Glomerular endothelial cell (primary cell): ENCODE data around the gene DHRS1. TPM values are rescaled to one million over a fixed set of nuclear protein-coding genes. Genes with fewer than 3 reads are reported as not detected.
"Not testable (repeated sequence)": the region's sequence is repeated elsewhere in the genome, so short reads cannot be mapped to it uniquely, and the experiment has no call there.

ENCODE experiments used
- DNase-seq: peaks from one replicate; pipeline ENCODE4 v3.0.0-alpha.2; 2011; ENCODE audit warnings: low read depth, low spot score; ENCODE audit errors: extremely low read depth
- total RNA-seq: library from RNA; depleted of rRNA; stranded (reverse); fragments of >200 nt; gene quantifications from 2 replicates; pipeline ENCODE4 v1.2.3, GENCODE V29; 2015

DHRS1 gene
- total RNA-seq, 1 donor from 2014 or later: 36.1 TPM

DNA sequence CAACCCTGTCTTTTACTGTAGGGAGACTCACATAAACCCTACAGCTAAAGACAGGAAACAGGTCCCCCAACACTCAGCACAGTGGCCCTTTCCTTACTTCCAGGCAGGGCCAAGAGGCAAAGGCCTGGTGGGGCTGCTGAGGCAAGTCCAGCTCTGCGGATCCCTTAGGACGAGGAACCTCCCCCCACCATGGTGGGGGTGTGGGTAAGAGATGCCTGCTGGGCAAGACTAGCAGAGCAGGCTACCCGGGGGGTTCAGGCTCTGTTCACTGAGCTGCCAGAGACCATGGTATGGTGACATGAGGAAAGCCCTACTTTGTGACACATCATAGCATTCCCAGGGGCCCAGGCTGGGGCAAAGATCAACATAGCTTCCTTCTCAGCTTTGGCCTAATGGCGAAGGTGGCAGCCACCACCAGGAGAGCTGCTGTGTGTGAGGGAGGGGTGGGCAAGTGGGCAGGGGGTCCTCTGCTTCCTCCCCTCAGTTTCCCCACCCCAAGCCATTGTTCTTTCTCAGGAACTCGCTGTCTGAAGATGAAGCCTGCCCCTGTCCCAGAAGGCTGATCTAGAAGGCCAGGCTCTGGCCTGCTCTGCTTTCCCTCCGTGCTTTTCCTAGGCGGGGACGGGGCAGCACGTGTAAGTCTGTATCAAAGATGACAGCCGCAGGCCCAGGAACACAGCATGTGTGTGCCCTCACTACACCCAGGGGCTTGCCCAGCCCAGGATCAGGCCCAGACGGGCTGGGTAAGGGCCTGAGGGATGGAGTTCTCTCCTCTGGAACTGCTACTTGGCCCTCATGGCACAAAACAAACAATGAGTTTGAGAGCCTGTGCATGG lies 47.1 kb downstream of the DHRS1 start:
- no peak for DNase-seq

DNA sequence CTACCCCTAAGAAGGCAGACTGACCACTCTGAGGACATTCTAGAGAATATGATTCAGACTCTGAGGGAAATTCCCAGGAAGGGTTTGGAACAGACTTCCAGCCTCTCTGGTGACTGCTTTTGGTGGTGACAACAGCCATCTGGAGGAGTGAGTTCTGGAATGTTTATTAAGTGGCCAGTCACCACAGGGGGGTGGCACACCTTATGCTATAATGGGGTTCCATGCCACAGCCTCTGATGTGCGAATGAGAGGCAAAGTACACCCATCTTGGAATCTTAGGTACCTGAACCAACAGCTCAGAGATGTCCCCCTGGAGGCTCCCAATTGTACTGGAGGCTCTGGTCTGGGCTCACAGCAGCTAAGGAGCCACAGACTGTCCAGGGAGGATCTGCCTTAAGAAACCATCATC lies 47.7 kb downstream of the DHRS1 start:
- no peak for DNase-seq

DNA sequence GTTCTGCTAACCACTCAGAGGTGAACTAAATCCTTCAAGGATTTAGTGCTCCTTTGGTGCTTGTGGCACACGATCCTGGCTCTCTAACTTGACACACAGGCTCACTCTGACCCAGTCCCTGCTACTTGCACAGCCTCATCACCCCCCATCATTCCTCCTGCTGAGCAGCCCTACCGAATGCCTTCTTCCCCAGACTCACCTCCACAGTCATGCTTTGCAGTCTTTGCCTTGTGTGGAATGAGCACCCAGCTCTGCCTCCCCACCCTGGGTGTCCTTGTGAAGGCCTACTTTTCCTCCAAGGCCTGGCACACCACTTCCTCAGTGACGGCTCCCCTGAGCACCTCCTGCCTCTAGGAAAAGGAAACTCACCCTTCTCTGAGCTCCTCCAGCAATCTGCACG lies 49.2 kb downstream of the DHRS1 start:
- DNase-seq: no peak

DNA sequence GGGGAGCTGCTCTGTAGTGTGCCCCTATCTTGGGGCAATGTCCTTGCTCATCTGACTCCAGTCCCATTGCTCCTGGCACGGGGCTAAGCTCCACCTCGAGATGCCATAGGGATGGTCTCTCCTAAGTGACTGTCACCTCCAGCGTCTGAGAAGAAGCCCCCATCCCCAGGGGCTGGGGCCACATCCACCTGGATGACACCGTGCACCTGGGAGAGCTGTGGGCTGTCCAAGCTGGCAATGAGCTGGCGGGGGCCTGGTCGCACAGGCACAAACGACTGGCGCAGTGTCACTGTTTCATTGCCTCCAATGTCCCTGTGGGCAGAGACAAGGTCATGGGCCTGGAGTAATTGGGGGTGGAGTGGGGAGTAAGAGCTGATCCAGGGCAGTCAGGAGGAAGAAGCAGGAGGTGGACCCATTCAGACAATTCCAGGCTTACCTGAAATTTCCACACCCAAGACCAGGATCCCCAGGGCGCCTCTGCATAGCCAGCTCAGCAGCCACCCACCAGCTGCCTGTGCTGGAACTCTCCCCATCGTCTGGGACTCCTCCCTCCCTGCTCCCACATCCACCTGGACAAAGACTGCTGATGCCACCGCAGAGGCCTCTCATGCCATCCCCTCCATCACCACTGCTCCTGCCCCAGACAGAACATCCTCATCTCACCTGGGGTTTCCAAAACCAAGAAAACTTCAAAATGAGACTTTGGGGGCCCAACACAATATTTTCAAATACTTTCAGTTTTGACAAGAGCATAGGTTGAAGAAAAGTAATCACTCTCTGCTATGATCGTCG lies 50.2 kb downstream of the DHRS1 start:
- DNase-seq: no peak

DNA sequence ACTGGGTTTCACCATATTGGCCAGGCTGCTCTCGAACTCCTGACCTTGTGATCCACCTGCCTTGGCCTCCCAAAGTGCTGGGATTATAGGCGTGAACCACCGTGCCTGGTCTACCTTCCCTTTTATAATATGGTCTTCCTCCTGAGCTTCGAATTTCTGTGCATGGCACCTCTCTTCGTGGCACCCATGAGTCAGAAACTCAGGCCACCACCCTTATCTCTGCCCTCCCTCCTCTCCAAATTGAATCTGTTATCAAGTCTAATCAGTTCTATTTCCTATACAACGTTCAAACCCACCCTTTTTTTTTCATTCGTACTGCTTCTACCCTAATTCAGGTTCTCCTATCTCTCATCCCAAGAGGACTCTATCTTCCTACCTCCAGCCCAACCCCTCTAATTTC lies 52.2 kb downstream of the DHRS1 start:
- DNase-seq: no peak

DNA sequence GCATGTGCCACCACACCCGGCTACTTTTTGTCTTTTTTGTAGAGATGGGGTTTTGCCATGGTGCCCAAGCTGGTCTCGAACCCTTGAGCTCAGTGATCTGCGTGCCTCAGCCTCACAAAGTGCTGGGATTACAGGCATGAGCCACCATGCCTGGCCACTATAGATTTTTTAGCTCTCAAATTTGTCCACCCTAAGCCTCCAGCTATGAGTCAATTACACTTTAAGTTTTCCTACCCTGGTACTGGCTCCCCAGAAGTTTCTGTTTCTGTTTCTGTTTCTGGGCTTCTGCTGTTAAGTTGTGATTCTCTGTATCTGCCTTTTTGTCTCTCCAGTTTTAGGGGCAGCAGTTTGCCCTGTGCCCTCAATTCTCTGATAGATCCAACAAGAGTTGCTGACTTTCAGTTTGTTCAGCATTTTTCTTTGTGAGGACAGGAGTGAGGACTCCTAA lies 52.8 kb downstream of the DHRS1 start:
- DNase-seq: no peak

DNA sequence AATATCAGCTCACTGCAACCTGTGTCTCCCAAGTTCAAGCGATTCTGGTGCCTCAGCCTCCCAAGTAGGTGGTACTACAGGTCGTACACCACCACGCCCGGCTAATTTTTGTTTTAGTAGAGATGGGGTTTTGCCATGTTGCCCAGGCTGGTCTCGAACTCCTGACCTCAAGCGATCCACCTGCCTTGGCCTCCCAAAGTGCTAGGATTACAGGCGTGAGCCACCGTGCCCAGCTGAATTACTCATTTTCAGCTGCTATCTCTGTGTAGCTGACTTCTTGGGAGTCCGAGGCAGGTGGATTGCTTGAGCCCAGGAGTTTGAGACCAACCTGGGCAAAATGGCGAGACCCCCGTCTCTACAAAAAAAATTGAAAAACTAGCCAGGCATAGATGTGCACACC lies 54.2 kb downstream of the DHRS1 start:
- not testable (repeated sequence) for DNase-seq

DNA sequence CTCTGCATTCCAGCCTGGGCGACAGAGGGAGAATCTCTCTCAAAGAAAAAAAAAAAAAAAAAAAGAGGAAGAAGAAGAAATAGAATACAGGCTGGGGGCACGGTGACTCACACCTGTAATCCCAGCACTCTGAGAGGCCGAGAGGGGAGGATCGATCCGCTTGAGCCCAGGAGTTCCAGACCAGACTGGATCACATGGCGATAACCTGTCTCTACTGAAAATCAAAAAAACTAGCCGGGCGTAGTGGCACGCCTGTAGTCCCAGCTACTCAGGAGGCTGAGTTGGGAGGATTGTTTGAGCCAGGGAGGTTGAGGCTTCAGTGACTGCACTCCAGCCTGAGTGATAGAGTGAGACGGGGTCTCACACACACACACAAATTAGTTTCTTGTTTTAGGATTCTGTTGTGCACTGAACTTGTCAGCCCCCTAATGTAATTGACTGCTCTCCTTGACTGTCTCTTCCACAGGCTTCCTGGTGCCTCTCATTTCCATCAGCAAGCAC lies 56.2 kb downstream of the DHRS1 start:
- no peak for DNase-seq

DNA sequence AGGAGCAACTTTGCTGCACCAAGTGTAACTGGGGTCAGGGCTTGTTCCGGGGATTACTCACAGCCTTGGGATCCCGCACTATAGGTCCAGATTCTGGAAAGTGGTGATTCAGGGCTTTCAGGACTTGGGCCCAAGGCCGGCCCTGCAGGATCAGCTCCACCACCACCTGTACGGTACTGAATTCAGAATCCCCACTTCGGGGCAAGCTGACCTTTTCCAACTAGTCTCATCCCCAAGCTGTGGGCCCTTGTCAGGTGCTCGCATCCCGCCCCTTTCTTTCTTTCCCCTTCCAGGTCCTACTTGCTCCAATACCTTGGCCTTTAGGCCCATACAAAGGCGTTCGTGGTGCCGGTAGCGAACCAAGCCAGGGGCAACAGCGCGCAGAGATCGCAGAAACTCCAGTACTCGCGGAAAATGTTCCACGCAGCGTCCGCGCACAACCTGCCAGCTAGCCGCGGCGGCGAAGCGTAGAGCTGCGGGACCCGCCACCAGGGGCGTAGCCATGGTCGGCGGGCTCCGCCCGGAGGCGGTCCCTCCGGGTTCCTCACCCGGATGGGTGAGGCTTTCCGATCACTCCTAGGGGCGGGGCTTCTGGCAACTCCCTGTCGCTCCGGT lies 57.6 kb downstream of the DHRS1 start:
- DNase-seq: no peak

Other genes with a start within 250 kb of the DHRS1 start
- 0.06 and 0.19 TPM in 2 replicates for gene CARMIL3, start 247.8 kb downstream of the DHRS1 start, total RNA-seq
- not detected in 2 replicates for gene CPNE6, start 228.2 kb downstream of the DHRS1 start, total RNA-seq
- 6.4 and 11.4 TPM in 2 replicates for gene PCK2, start 205.5 kb downstream of the DHRS1 start, total RNA-seq
- 36.4 and 57.0 TPM in 2 replicates for gene DCAF11, start 185.0 kb downstream of the DHRS1 start, total RNA-seq
- gene NRL, start 184.8 kb downstream of the DHRS1 start, total RNA-seq: 0.70 and 4.9 TPM in 2 replicates
- 0.29 TPM in 1 of 2 replicates, not detected in the other for gene FITM1, start 169.1 kb downstream of the DHRS1 start, total RNA-seq
- 235 and 321 TPM in 2 replicates for gene PSME1, start 163.6 kb downstream of the DHRS1 start, total RNA-seq
- 12.3 and 16.9 TPM in 2 replicates for gene EMC9, start 158.2 kb downstream of the DHRS1 start, total RNA-seq
- gene PSME2, start 153.2 kb downstream of the DHRS1 start, total RNA-seq: 101 and 165 TPM in 2 replicates
- 42.1 and 77.5 TPM in 2 replicates for gene RNF31, start 152.3 kb downstream of the DHRS1 start, total RNA-seq
- 45.4 and 73.1 TPM in 2 replicates for gene IRF9, start 138.5 kb downstream of the DHRS1 start, total RNA-seq
- 46.3 and 55.0 TPM in 2 replicates for gene REC8, start 127.7 kb downstream of the DHRS1 start, total RNA-seq
- 41.5 and 52.4 TPM in 2 replicates for gene IPO4, start 111.0 kb downstream of the DHRS1 start, total RNA-seq
- 77.2 and 94.9 TPM in 2 replicates for gene TM9SF1, start 104.3 kb downstream of the DHRS1 start, total RNA-seq
- not detected in 2 replicates for gene TSSK4, start 94.1 kb downstream of the DHRS1 start, total RNA-seq
- 32.0 and 52.3 TPM in 2 replicates for gene CHMP4A, start 86.3 kb downstream of the DHRS1 start, total RNA-seq
- 10.2 and 11.2 TPM in 2 replicates for gene MDP1, start 83.7 kb downstream of the DHRS1 start, total RNA-seq
- gene NEDD8, start 67.4 kb downstream of the DHRS1 start, total RNA-seq: 226 and 248 TPM in 2 replicates
- 51.6 and 94.0 TPM in 2 replicates for gene GMPR2, start 66.9 kb downstream of the DHRS1 start, total RNA-seq
- 40.6 and 42.4 TPM in 2 replicates for gene TINF2, start 57.2 kb downstream of the DHRS1 start, total RNA-seq
- 0.64 and 2.5 TPM in 2 replicates for gene TGM1, start 36.6 kb downstream of the DHRS1 start, total RNA-seq
- 28.7 and 42.6 TPM in 2 replicates for gene RABGGTA, start 28.2 kb downstream of the DHRS1 start, total RNA-seq
- gene NOP9, start 70 bp upstream of the DHRS1 start, total RNA-seq: 19.3 and 25.6 TPM in 2 replicates
- gene CIDEB, start 8.2 kb upstream of the DHRS1 start, total RNA-seq: 2.0 and 2.5 TPM in 2 replicates
- 1.8 and 8.4 TPM in 2 replicates for gene LTB4R2, start 10.4 kb upstream of the DHRS1 start, total RNA-seq
- gene LTB4R, start 11.7 kb upstream of the DHRS1 start, total RNA-seq: 5.3 and 7.9 TPM in 2 replicates
- 63.3 and 115 TPM in 2 replicates for gene ADCY4, start 35.3 kb upstream of the DHRS1 start, total RNA-seq
- 1.3 and 2.6 TPM in 2 replicates for gene RIPK3, start 40.2 kb upstream of the DHRS1 start, total RNA-seq
- 24.3 and 42.5 TPM in 2 replicates for gene NFATC4, start 68.4 kb upstream of the DHRS1 start, total RNA-seq
- 8.5 and 19.8 TPM in 2 replicates for gene NYNRIN, start 99.2 kb upstream of the DHRS1 start, total RNA-seq
- 4.7 TPM in 2 replicates for gene CBLN3, start 129.9 kb upstream of the DHRS1 start, total RNA-seq
- gene KHNYN, start 130.2 kb upstream of the DHRS1 start, total RNA-seq: 39.8 and 57.6 TPM in 2 replicates
- gene SDR39U1, start 143.0 kb upstream of the DHRS1 start, total RNA-seq: 21.2 and 25.4 TPM in 2 replicates
- gene CMA1, start 208.5 kb upstream of the DHRS1 start, total RNA-seq: not detected in 2 replicates